Amygdala (tissue), 56 donors: ENCODE results near the gene TBC1D17.

Experiments
- DNase-seq, 56 donors: peaks; one replicate each; lab custom pipeline; 2025; lab: John Stamatoyannopoulos, UW

Gene TBC1D17

DNA sequence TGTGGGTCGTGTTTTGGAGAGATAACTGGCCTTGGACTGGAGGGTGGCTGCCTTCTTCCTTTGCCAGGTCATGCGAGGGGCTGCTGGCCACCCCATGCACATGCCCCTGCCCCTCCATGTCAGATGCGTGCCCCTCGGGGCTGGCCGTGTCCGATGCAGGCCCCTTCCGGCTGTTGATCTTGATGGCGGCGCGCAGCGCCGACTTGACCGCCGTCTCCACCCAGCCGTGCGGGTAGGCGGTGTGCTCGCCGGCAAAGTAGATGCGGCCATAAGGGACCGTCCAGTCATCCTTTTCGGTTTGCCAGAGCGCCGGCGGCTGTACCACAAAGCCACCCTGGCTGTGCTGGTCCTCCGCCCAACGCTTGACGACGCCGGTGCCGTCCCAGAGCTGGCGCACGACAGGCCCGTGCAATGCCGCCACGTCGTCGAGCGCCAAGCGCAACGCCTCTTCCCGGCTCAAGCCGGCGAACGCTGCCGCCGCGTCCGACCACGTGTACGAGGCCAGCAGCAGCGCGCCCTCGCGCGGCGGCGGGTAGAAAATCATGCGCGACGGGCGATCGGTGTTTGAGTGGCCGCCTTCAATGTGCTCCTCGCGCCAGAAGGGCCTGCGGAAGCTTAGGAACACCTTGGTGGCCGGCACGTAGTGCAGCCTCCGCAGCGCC lies 12.3 kb downstream of the TBC1D17 start:
- peak in 32 of 56 donors; percentile 5 to 72 (median 30) for DNase-seq

DNA sequence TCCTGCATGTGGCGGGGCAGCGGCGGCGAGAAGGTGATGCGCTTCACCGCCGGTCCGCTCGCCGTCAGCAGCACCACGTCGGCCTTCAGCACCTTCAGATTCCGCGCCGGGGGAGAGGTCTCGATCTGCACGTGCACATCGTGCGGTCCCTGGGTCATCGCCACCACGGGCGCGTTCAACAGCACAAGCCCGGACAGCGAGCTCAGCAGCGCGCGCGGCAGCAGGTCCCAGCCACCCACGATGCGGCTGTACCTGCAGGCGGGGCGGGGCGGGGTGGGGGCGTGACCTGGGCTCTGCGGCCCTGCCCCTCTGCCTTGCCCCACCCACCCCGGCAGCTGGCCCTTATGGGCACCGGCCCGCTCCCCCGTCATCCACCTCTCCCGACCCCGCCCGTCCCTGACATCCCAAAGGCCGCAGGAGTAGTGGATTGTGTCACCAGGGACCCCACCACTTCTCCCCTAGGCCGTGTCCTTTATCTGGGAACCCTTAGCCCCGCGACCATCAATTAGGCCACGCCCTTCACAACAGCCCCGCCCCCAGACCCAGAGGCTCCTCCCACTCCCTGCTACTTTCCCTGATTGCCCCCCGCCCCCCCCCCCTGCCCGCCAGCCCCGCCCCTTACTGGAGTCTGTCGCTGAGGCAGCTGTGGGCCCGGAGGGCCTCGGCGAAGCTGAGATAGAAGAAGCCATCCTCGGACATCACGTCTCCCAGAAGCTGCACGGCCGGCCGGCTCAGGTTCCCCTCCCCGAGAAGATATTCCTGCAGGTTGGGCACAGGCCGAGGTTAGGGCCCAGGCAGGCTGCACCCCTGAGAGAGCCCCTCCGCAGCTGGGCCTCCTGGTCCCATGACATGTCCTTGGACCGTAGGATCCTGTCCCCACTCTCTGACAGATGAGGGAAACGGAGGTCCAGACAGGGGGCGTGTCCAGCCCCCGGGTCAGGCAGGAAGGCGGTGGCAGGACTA lies 13.1 kb downstream of the TBC1D17 start:
- peak in 1 of 56 donors; percentile 50 for DNase-seq

DNA sequence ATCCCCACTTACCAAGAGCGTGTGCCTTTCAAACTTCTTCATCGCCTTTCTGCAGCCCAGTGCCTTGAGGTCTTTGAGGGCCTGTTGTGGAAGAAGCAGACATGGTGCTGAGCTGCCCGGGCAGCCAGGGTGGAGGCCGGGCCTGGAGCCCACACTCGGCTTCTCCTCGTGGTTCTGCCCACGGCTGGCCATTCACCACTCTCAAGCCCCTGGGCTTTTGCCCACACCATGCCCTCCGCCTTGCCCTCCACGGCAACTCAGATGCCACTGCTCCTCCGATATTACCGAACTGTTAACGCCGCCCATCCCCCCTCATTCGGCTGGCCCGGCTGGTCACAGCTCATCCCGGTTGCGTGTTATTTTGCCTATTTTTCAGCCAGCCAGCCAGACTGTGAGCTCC lies 13.9 kb downstream of the TBC1D17 start:
- no peak for DNase-seq

GRCh38 chr19:49892716-49893115 lies 15.2 kb downstream of the TBC1D17 start:
- DNase-seq = no peak

DNA sequence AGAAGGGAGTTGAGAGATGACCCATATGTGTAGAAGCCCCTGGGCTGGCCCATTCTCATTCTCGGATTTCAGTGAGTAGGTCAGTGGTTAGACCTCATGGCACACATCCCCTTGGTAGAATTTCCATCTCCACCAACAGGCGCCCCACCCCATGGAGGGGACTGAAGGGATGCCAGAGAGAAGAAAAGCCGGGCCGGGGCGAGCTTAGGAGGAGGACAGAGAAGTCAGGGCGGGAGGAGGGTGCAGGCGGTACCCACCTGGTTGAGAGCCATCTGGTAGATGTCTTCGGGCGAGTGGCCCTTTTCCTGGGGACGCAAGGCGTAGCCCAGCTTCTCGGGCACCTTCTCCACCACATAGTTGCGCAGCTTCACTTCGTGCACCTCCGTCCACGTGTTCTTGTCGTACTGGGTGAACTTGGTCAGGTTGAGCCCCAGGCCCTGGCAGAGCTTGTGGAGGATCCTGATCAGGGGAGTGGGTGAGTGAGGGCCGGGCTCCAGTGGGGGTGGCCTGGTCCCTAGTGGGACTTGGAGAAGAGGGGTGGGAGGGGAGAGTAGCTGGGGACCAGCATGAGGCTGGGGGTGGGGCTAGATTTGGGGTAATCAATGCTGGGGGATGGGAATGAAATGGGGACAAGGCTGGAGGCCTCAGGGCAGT lies 16.6 kb downstream of the TBC1D17 start:
- DNase-seq = no peak

- no peak for DNase-seq
Measured at GRCh38 chr19:49894879-49895565, 17.5 kb downstream of the TBC1D17 start.

- no peak for DNase-seq
Measured at GRCh38 chr19:49895566-49896297, 18.2 kb downstream of the TBC1D17 start.

DNA sequence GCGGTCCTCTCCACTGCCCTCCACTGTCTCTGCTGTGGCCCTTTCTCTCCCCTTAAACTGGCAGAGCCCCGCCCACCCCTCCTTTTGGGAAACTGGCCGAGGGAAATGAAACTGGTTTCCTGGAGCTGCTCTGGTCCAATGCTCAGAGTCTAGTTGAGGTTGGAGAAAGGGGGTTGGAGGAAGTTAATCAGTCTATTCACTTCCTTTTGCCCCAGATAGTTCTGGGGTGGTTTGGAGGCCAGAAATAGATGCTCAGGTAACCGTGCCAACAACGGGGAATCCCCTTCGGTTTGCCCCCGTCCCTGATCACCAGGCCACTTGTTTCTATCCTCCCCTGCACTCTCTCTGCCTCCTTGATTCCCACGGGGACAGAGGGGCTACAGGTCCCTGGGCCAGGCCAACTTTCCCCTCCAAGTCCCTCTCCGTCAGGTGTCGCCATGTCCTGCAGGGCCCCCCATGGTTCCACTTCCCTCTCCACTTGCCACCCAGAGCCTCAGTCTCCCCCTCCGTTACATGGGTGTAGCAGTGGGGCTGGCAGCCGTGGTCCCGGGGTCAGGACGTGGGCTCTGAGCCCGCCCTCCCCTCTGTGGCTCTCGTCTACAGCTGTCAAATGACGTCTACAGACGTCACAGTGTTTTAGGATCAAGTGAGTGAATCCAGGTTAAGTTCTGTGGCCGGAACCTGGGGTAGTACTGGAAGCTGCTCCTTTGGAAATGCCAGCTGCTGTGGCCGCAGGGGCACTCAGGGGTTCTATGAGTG lies 19.5 kb downstream of the TBC1D17 start, which contains the start of gene IL4I1:
Gene IL4I1, minus strand, starts transcription at position 25 of the 759 bp plus-strand sequence. CDS start 727 bp downstream, outside the sequence.
- peak in 9 of 56 donors; percentile 2 to 49 (median 19) for DNase-seq

DNA sequence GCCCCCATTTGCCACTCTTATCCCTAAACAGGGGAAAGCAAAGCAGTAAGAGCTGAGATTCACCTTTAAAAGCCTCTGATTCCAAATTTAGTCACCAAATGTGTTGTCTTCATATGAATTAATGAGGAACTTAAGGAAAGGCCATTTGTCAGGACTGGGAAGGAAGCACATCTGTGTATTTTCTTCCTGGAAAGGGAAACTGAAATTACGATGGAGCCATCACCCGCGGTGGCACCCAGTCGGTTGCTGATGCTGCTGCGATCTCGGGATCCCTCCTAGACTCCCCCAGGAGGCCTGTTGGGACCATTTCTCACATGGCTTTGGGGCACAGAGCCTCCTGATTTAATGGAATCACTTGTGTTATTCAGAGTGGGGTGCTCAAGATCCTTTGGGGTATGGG lies 26.6 kb downstream of the TBC1D17 start:
- no peak for DNase-seq

DNA sequence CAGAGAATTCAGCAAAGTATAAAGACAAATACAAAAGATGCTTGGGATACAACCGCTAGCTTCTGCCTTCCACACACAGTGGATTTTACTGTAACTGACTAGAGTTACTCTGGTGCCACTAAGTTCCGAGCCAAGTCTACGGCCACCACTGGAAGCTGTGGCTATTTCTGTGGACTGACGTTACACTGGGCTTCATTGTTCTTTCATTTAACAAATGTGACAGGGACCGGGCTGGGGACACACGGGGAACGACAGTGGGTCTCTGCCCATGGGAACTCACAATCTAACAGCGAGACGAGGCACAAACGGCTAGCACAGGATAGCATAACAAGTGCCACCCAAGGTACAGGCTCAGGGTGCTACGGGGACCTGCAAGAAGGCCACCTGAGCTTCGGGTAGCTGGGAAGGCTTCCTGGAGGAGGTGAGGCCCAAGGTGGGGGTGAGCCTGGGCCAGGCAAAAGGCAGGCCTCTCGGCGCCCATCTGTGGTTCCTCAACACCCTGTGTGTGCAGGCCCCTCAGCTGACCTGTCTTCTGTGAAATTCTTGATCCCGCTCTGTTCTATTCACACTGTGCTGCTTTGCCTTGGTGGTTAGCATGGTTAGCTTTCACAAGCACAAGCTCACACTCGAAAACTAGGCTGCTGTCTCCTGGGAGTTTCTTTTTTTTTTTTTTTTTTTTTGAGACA lies 29.5 kb downstream of the TBC1D17 start:
- DNase-seq = peak in 24 of 56 donors; percentile 8 to 71 (median 30)

DNA sequence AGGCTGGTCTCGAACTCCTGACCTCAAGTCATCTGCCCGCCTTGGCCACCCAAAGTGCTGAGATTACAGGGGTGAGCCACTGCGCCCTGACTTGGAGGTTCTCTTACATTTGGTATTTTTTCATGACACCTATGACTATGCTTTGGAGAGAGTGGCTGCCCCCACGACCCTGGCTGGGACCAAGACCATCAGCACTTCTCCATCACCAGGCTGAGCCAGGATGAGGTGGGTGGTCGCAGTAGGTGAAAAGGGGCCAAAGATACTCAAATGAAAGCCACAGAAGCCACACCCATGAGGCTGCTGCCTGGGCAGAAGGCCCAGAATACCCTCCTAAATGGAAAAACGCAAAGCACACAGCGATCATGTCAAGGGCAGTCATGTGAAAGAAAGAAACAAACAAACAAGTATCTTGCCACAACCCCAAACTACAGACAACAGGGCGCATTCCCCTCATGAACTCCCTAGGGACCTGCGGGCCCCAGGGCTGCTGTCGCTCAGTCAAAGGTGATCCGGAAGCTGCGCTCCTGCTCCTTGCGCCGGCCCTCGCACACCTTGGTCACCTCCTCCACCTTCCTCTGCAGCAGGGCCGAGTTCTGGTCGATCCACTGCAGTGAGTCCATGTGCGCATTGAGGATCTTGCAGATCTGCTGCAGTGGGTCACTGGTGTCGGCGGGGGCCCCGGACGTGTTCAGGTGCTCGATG lies 30.4 kb downstream of the TBC1D17 start:
- no peak for DNase-seq

DNA sequence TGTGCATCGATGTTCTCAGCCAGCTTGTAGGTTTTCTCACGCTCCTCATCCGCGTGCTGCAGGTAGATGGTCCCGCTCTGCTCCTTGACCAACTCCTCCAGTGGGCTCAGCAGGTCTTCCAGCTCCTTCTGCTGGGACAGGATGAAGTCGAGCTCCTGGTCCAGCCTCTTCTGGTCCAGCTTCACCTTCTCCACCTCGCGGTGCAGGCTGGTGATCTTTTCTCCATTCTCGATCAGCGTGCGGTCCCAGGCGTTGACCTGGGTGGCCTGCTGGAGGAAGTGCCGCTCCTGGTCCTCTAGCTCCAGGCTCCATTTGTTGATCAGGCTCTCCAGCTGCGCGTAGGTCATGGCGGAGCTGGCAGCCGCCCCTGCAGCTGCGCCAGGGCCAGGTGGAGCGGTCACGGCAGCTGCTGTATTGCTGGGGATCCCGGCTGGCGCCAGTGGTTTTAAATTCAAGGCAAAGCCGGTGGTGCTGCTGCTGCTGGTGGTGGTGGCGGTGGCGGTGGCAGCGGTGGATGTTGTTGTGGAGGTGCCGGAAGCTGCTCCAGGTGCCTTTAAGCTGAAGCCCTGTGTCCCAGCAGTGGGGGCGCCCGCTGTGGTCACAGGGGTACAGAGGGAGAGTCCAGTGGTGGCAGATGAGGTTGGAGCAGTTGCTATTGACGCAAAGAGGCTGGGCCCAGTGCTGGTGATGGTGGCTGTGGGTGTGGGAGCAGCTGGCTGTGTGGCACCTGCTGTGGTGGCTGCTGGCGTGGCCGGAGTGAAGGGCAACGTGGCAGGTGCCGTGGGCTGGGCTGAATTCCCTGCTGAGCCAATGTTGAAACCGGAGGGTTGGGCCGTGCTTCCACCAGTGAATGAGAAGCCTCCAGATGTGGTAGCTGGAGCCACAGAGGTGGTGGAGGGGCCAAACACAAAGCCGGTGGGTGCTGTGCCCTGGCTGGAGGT lies 31.2 kb downstream of the TBC1D17 start:
- no peak for DNase-seq

DNA sequence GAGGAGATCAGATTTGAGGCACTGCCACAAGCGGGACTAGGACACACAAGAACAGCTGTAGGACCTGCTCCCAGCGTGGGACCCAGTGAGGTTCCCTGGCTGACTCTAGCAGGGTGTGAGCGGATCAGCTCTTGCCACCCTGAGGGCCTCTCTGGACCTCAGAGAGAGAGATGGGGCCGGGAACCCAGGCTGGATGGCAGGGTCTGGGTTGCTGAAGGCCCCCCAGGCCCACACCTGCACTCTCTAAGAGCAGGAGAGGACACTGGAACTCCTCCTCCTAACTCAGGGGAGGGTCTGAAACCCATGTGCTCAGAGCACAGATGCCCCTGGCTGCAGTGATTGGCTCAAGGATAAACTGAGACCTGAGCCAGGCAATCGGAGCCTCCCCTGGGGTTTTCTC lies 32.7 kb downstream of the TBC1D17 start:
- no peak for DNase-seq

DNA sequence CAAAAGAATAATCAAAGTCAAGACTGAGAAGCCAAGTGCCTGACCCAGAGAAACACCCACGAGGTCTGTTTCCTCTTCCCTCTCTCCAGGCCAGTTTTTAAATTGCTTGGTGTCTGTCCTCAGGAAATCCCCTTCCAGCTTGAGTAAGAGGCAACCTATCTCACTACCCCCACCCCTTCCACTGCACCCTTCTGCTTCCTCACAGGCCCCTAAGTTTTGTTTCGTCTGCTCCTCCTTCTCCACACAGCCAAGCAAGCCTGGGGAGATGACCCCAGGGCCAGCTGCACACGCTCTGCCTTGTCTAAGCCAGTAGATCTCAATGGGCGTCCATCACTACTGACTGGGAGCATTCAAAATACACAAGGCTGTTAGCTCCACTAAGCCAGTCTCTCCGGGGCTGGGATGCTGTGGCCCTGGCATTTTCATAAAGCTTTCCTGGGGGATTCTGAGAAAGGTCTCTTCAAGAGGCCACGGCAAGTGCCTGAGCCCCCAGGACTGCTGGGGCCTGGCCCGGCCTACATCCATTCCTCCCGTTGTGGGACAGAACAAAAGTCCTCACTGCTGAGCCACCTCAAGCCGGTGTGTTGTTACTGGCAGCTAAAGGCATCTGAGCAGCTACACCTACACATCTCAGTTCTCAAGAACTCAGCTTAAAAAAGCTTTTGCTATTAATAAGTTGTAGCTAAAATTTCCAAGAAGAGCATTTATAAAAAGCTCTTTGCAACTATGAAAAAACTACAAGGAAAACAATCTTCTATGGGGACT lies 34.1 kb downstream of the TBC1D17 start:
- peak in 10 of 56 donors; percentile 5 to 59 (median 16) for DNase-seq

DNA sequence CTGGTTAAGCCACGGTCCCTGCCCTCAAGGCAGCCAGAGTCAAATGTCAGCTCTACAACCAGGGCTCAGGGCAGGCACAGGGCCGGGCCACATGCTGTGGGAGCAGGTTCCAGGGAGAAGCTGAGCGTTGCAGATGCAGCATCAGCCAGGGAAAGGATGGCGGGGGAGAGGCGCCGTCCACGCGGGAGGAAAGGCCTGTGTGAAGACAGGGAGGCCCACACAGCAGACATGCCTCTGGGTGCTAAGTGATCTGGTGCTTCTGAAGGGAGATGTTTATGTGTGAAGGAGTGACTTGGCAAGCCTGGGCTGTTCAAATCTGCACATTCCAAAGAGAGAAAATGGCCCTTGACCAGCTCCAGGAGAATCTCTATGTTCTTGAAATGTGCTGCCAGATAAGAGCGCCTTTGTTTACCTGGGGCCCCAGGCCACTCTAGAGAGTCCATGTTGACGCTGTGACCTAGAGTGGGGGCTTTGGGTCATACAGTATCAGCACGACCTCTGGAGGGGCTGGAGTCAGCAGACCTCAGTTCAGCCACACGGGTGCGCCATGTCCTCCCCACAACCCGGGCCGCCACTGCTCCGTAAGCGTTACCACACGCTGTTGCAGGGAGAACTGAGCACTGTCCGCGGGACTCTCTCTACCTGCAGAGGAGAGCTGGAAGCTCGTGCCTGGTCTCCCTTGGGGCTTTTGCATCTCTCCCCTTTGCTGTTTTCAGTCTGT lies 35.6 kb downstream of the TBC1D17 start:
- DNase-seq = peak in 16 of 56 donors; percentile 3 to 62 (median 26)
